ENCODE measurements around the gene MAMSTR.

Gene MAMSTR

DNA sequence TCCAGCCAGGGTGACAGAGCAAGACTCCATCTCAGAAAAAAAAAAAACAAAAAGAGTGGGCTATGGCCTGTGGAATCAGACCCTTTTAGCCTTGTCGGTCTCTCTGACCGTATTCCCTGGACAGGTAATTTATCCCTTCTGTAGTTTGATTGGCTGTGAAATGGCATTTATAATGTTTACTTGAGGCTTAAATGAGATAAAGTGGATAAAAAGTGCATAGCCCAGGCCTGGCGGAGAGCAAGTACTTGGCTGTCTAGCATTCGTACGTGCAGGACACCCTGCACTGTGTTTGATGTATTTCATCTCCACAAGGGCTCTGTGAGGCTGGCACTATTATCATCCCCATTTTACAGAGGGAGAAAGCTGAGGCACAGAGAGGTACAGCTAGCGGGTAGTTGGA, 53.7 kb downstream of the MAMSTR start:
- no peak for DNase-seq (ENCODE audit: low read depth, low spot score)

DNA sequence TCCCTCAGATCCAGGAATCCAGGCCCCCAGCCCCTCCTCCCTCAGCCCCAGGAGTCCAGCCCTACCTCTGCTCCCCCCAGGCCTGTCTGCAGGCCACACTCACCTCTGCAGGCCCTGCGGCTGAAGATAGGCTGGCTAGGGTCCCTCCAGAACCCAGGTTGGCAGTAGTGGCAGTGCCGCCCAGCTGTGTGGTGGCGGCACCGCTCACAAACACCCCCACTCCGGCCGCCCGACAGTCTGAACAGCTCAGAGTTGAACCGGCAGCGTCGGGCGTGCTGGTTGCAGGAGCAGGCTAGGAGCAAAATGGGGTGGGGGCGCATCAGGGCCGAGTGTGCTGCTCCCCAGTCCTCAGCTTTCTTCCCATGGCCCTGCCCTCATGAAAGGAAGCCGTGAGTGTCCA, 55.0 kb downstream of the MAMSTR start:
- no peak for DNase-seq (ENCODE audit: low read depth, low spot score)

DNA sequence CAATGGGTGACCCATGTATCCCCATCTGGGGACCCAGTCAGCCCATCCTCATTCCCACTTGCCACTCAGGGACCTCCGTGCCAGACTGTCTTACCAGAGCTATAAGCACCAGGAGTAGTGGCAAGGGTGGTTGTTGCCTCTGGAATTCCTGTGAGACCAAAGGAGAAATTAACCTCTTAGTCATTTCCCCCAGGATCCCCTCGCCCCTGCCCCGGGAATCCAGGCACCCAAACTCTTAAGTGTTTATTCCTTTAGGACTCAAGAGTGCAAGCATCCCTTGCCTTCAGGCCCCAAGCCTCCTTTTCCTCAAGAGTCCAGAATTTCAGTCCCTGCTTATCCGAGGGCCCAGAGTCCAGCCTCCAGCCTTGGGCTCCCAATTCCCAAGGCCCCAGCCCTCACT, 55.9 kb downstream of the MAMSTR start:
- DNase-seq (ENCODE audit: low read depth, low spot score): no peak
